ENCODE data around the gene PLEKHH2. TPM values are rescaled to one million over a fixed set of nuclear protein-coding genes. Genes with fewer than 3 reads are reported as not detected.

PLEKHH2 gene
- total and polyA plus RNA-seq, 12 donors: 1.9 to 18.3 (median 5.9) TPM

DNA sequence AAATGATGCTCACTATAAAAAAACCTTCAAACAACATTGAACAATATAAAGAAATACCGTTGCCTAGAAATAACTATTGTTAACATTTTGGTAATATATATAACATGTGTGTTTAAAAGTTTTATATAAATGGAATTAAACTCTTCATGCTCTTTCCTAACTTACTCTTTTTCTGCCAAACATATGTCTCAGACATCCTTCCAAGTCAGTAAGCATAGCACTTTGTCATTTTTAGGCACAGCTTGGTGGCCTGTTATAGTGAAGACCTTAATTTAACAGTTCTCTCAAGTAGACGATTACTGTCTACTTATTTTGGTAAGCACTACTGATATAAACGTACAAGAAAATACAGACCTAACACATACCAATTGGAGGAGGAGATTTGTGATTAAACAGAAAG lies 177.7 kb downstream of the PLEKHH2 start:
- H3K4me3 ChIP-seq: no peak overlapping the region
- H3K9me3 ChIP-seq (replicated peaks in 1 of 3): no peaks in the 10 kb centered on the region
- intact Hi-C loops (cut with DNase I): no loop called here
- H3K4me1 ChIP-seq (replicated peaks in 1 of 2): peaks cover 0 to 10% of the 10 kb centered on the region in 2 donors
- H3K36me3 ChIP-seq (replicated peaks in 1 of 2): peaks cover 0 to 6% of the 10 kb centered on the region in 2 donors
- H3K27ac ChIP-seq: no peak overlapping the region
- no peaks in the 10 kb centered on the region for H3K27me3 ChIP-seq
- 91 to 95% (median 93%) methylated on average over 3 of the region's 3 CpGs for WGBS, 4 donors
- TF ChIP-seq, protein P1, sequence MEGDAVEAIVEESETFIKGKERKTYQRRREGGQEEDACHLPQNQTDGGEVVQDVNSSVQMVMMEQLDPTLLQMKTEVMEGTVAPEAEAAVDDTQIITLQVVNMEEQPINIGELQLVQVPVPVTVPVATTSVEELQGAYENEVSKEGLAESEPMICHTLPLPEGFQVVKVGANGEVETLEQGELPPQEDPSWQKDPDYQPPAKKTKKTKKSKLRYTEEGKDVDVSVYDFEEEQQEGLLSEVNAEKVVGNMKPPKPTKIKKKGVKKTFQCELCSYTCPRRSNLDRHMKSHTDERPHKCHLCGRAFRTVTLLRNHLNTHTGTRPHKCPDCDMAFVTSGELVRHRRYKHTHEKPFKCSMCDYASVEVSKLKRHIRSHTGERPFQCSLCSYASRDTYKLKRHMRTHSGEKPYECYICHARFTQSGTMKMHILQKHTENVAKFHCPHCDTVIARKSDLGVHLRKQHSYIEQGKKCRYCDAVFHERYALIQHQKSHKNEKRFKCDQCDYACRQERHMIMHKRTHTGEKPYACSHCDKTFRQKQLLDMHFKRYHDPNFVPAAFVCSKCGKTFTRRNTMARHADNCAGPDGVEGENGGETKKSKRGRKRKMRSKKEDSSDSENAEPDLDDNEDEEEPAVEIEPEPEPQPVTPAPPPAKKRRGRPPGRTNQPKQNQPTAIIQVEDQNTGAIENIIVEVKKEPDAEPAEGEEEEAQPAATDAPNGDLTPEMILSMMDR (IDR thresholded peaks at IDR 0.05): no peak
- TF ChIP-seq POLR2A (IDR thresholded peaks at IDR 0.05): no peak
- DNase-seq: no peak

Small RNAs within 50 kb of the gene (small RNA-seq; reads per million reads assigned to genes)
- gene RF00019: 0 reads per million in 2 donors
- 0 reads per million in 2 donors for gene RN7SKP66

Other genes with a start within 250 kb of the PLEKHH2 start
- gene THADA, start 41.2 kb upstream of the PLEKHH2 start, total RNA-seq: 10 to 100 TPM; 17.8 to 38.4 (median 26.2) TPM
- 10 to 100 TPM; 14.1 to 22.3 (median 18.0) TPM for gene THADA, start 41.2 kb upstream of the PLEKHH2 start, polyA plus RNA-seq
- 1 to 10 TPM in 7 of 9 donors, under 1 TPM in 2; 0.71 to 4.0 (median 2.0) TPM for gene C1GALT1C1L, start 39.2 kb downstream of the PLEKHH2 start, total RNA-seq
- gene C1GALT1C1L, start 39.2 kb downstream of the PLEKHH2 start, polyA plus RNA-seq: 1 to 10 TPM in 2 of 3 donors, under 1 TPM in 1; 0.88 to 3.8 (median 1.3) TPM
- gene DYNC2LI1, start 136.8 kb downstream of the PLEKHH2 start, total RNA-seq: 10 to 100 TPM; 16.9 to 80.5 (median 33.2) TPM
- 10 to 100 TPM; 22.0 to 61.3 (median 23.3) TPM for gene DYNC2LI1, start 136.8 kb downstream of the PLEKHH2 start, polyA plus RNA-seq
- under 1 TPM in 5 of 9 donors, not detected in 4; 0.07 to 0.69 (median 0.28) TPM for gene ABCG5, start 201.6 kb downstream of the PLEKHH2 start, total RNA-seq
- gene ABCG5, start 201.6 kb downstream of the PLEKHH2 start, polyA plus RNA-seq: under 1 TPM; 0.03 to 0.33 (median 0.08) TPM
- under 1 TPM in 5 of 9 donors, not detected in 4; 0.07 to 0.44 (median 0.30) TPM for gene ABCG8, start 201.7 kb downstream of the PLEKHH2 start, total RNA-seq
- gene ABCG8, start 201.7 kb downstream of the PLEKHH2 start, polyA plus RNA-seq: under 1 TPM; 0.03 to 0.11 (median 0.08) TPM

Data from adrenal gland (tissue), 12 donors.